ENCODE data around the gene DLG2. TPM values are rescaled to one million over a fixed set of nuclear protein-coding genes. Genes with fewer than 3 reads are reported as not detected.
"Not testable (repeated sequence)": the region's sequence is repeated elsewhere in the genome, so short reads cannot be mapped to it uniquely, and the experiment has no call there.

The DLG2 gene
- total RNA-seq, 4 donors from 2014 or later: 0.18 to 8.3 (median 2.5) TPM

DNA sequence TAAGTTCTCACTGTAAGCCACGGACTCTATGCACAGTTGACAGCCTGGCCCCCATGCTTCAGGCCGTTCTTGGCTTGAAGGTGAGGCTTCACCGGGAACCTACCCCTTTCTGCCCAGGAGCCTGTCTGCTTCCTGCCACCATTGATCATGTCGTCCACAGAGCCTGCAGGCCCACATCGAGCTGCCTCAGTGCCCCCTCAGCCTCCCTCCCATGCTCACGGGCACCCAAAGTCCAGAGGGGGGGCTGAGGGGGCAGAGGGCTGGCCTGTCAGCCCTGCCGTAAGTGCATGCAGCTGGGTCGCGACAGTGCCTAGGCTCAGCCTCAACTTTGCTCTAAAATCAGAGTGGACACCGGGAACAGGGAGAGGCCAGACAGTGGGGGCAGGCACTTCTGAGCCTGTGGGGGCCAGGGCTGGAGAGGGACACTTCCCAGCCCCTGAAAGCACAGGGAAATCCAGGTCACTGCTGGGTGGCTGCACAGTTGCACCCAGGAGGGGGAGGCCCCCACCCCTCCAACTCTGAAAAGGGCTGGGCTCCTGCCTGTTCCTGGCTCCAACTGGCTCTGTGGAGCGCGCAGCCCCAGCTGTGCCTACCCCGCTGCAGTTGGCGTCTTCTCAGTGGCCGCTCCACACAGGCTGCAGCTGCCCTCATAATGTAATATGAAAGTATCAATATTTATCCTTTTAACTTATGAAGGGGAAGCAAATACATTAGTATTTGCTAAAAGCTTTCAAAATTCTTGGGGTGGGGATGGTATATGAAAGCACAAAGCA lies 598.6 kb downstream of the DLG2 start:
- DNase-seq: peak in 1 of 3 donors; percentile 33
- H3K27me3 ChIP-seq: no peaks in the 10 kb centered on the region
- H3K4me3 ChIP-seq: no peak overlapping the region
- no peaks in the 10 kb centered on the region for H3K36me3 ChIP-seq
- no peaks in the 10 kb centered on the region for H3K4me1 ChIP-seq
- no peak for TF ChIP-seq CTCF (IDR thresholded peaks at IDR 0.05)
- TF ChIP-seq POLR2A (IDR thresholded peaks at IDR 0.05): no peak
- no peaks in the 10 kb centered on the region for H3K9me3 ChIP-seq
- H3K27ac ChIP-seq: no peak overlapping the region

DNA sequence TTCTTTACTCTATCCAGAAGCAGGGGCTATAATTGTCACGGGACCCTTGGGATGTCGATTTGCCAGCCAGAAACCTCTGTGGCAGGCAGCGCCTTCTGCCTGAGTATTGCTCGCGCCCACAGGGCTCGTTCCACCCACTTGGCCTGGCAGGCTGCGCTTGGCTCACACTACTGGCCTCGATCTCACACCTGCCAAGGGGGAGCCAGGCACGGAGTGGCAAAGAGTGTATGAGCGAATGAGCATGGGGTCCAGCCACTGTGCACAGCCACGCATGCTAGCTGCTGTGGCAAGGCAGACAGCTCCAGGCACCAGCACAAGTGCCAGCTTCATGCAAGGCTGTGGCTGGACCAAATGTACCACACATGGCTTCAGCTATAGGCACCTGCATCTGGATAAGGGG lies 599.8 kb downstream of the DLG2 start:
- H3K4me3 ChIP-seq: no peak overlapping the region
- H3K27me3 ChIP-seq: no peaks in the 10 kb centered on the region
- no peaks in the 10 kb centered on the region for H3K4me1 ChIP-seq
- H3K9me3 ChIP-seq: no peaks in the 10 kb centered on the region
- H3K27ac ChIP-seq: no peak overlapping the region
- peak in 1 of 3 donors; percentile 44 for DNase-seq
- no peaks in the 10 kb centered on the region for H3K36me3 ChIP-seq
- no peak for TF ChIP-seq CTCF (IDR thresholded peaks at IDR 0.05)
- no peak for TF ChIP-seq POLR2A (IDR thresholded peaks at IDR 0.05)

DNA sequence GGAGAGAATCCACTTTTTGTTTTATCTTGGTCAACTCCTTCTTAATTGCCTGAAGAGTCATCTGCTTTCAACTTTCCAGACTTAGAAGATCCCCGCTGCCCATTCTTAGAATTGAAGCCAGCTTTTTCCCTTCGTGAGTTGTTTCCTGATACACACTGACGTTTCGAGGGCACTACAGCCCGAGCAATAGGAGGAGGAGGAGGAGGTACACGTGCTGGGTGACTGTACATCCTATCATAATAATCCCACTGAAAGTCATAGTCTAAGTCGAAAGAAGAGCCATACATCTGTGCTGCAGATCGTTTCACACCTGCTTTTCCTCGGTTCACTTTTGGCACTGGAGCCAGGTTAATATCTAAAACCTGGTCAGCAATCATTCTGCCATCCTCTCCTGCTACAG lies 606.1 kb downstream of the DLG2 start:
- no peak overlapping the region for H3K27ac ChIP-seq
- no peak overlapping the region for H3K4me3 ChIP-seq
- no peak for DNase-seq
- TF ChIP-seq POLR2A (IDR thresholded peaks at IDR 0.05): no peak
- no peak for TF ChIP-seq CTCF (IDR thresholded peaks at IDR 0.05)
- H3K4me1 ChIP-seq: no peaks in the 10 kb centered on the region
- no peaks in the 10 kb centered on the region for H3K27me3 ChIP-seq
- no peaks in the 10 kb centered on the region for H3K9me3 ChIP-seq
- no peaks in the 10 kb centered on the region for H3K36me3 ChIP-seq

GRCh38 chr11:84993386-84993785 lies 633.8 kb downstream of the DLG2 start:
- no peaks in the 10 kb centered on the region for H3K27me3 ChIP-seq
- H3K4me3 ChIP-seq: no peak overlapping the region
- H3K36me3 ChIP-seq: no peaks in the 10 kb centered on the region
- no peaks in the 10 kb centered on the region for H3K9me3 ChIP-seq
- H3K4me1 ChIP-seq: no peaks in the 10 kb centered on the region
- H3K27ac ChIP-seq: no peak overlapping the region
- no peak for DNase-seq
- TF ChIP-seq CTCF (IDR thresholded peaks at IDR 0.05) (peak in 3 of 6 experiments; percentile 12 to 32 (median 13)), POLR2A (IDR thresholded peaks at IDR 0.05) (no peak)

- no peaks in the 10 kb centered on the region for H3K27me3 ChIP-seq
- no peaks in the 10 kb centered on the region for H3K36me3 ChIP-seq
- TF ChIP-seq CTCF (IDR thresholded peaks at IDR 0.05) (no peak), POLR2A (IDR thresholded peaks at IDR 0.05) (no peak)
- H3K9me3 ChIP-seq: no peaks in the 10 kb centered on the region
- no peak overlapping the region for H3K27ac ChIP-seq
- H3K4me1 ChIP-seq: no peaks in the 10 kb centered on the region
- no peak for DNase-seq
- no peak overlapping the region for H3K4me3 ChIP-seq
Measured at GRCh38 chr11:84990141-84990540, 637.0 kb downstream of the DLG2 start.

DNA sequence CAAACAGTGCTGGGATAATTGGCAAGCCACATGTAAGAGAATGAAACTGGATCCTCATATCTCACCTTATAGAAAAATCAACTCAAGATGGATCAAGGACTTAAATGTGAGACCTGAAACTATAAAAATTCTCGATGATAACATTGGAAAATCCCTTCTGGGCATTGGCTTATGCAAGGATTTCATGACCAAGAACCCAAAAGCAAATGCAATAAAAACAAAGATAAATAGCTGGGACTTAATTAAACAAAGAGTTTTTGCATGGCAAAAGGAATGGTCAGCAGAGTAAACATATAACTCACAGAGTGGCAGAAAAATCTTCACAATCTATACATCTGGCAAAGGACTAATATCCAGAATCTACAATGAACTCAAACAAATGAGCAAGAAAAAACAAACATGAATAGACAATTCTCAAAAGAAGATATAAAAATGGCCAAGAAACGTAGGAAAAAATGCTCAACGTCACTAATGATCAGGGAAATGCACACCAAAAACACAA lies 639.4 kb downstream of the DLG2 start:
- H3K9me3 ChIP-seq, H3K4me3 ChIP-seq, H3K36me3 ChIP-seq, DNase-seq, H3K4me1 ChIP-seq, H3K27ac ChIP-seq, H3K27me3 ChIP-seq: not testable (repeated sequence)
